IPS-15b (cell line): ENCODE results near the gene TSPAN2.

Source experiments
- H3K27me3 ChIP-seq: one replicate; pipeline ENCODE4 v1.6.1; 2013; ENCODE audit warnings: low read length; ENCODE audit not compliant: control insufficient read depth, insufficient read depth
- H3K36me3 ChIP-seq: one replicate; pipeline ENCODE4 v1.6.1; 2013; ENCODE audit warnings: low read length; ENCODE audit not compliant: control insufficient read depth, insufficient read depth
- H3K4me1 ChIP-seq: one replicate; pipeline ENCODE4 v1.6.1; 2013; ENCODE audit warnings: mild to moderate bottlenecking, low read length; ENCODE audit not compliant: control insufficient read depth, insufficient read depth
- H3K4me3 ChIP-seq: one replicate; pipeline ENCODE4 v1.5.1; 2013; ENCODE audit warnings: low read depth, low read length
- H3K9ac ChIP-seq: one replicate; pipeline ENCODE4 v1.6.1; 2013; ENCODE audit warnings: low read depth, mild to moderate bottlenecking, low read length
- H3K9me3 ChIP-seq: one replicate; pipeline ENCODE4 v1.6.1; 2013; ENCODE audit warnings: mild to moderate bottlenecking, low read length; ENCODE audit not compliant: control insufficient read depth, insufficient read depth

TSPAN2 gene

DNA sequence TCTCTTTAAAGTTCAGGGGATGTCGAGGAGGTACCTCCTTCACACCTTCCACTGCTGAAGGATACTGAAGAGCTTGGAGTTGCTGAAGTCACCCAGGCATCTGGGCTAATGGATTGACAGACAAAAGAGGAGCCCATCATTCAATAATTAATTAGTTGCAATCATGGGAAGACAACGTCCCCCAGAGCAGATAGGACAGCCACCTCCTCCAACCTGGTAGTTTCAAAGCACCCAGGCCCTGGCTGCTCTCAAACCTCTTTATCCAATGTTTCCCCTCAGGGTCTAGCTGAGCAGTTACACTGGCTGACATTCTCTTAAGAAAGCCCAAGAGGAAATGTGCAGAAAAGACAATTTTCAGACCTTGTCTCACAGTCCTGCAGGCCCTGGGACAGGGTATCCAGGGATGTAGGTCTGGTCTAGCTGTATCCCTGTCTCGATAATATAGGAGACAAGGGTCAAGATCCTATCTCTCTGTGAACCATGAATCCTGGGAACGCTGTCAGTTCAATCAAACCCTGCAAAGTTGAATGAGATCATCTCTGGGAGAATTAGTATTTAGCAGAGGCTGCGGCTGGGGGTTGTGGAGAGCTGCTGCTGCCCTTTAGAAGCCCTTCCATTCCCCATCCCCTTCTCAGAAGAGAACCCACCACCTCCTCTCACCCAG is 1.1 kb downstream of the TSPAN2 start:
- Histone ChIP-seq H3K9ac (no peak overlapping the region), H3K4me1 (peaks cover 22% of the 10 kb centered on the region), H3K9me3 (no peaks in the 10 kb centered on the region), H3K27me3 (peaks cover 4% of the 10 kb centered on the region), H3K4me3 (peak overlapping the region; percentile 77), H3K36me3 (no peaks in the 10 kb centered on the region)

GRCh38 chr1:115086176-115086830 is 3.0 kb downstream of the TSPAN2 start:
- Histone ChIP-seq H3K9ac (no peak overlapping the region), H3K27me3 (peaks cover 4% of the 10 kb centered on the region), H3K4me3 (no peak overlapping the region), H3K4me1 (peaks cover 26% of the 10 kb centered on the region), H3K36me3 (no peaks in the 10 kb centered on the region), H3K9me3 (no peaks in the 10 kb centered on the region)

DNA sequence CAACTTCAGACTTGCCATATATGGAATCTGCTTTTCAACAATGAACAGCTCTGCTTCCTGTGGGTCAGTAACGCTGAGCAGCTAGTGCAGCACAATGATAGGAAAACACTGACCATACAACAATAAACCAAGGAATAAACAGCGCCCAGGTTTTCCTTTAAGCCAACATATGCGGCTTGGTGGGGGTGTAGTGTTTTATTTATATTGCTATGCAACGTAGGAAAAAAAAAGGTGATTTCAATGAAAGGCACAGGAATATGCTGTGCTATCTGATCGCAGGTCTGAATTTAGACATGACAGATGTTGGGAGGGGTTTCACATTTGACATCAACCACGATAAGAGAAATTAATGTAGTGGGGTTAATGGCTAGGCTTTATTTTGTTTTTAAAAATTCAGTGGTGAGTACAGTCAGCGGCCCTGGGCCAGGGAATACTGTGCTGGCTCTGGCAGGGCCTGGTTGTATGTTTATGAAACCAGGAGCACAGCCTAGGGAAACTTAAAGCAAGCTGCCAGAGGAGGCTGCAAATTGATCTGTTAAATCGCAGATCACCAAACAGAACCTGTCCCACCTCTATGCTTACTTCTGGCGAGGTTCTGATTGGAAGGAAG is 4.3 kb downstream of the TSPAN2 start:
- peaks cover 21% of the 10 kb centered on the region for H3K4me1 ChIP-seq
- no peak overlapping the region for H3K9ac ChIP-seq
- H3K36me3 ChIP-seq = no peaks in the 10 kb centered on the region
- peaks cover 4% of the 10 kb centered on the region for H3K27me3 ChIP-seq
- H3K9me3 ChIP-seq = no peaks in the 10 kb centered on the region
- H3K4me3 ChIP-seq = no peak overlapping the region

- no peaks in the 10 kb centered on the region for H3K9me3 ChIP-seq
- no peaks in the 10 kb centered on the region for H3K27me3 ChIP-seq
- H3K4me1 ChIP-seq = peaks cover 17% of the 10 kb centered on the region
- H3K36me3 ChIP-seq = no peaks in the 10 kb centered on the region
- no peak overlapping the region for H3K9ac ChIP-seq
- no peak overlapping the region for H3K4me3 ChIP-seq
These were observed 6.4 kb downstream of the TSPAN2 start for GRCh38 chr1:115082949-115083348.

DNA sequence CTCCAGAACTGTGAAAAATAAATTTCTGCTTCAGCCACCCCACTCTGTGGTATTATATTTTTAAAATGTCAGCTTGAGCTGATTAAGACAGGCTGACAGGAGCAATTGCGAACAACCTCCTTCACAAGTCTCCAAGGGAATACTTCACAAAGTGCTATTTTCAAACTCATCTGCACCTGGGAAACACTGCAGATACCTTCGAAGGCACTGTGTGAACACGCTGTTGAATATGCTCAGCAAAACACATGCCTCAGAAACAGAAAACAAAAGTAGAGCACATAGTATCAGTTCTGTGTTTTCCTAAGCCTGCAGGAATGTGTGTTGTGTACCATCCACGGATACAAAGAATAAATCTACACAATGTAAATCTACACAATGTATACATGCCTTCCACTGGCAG is 10.6 kb downstream of the TSPAN2 start:
- H3K36me3 ChIP-seq = no peaks in the 10 kb centered on the region
- no peaks in the 10 kb centered on the region for H3K27me3 ChIP-seq
- no peak overlapping the region for H3K4me3 ChIP-seq
- no peaks in the 10 kb centered on the region for H3K9me3 ChIP-seq
- H3K4me1 ChIP-seq = peaks cover 7% of the 10 kb centered on the region
- no peak overlapping the region for H3K9ac ChIP-seq

DNA sequence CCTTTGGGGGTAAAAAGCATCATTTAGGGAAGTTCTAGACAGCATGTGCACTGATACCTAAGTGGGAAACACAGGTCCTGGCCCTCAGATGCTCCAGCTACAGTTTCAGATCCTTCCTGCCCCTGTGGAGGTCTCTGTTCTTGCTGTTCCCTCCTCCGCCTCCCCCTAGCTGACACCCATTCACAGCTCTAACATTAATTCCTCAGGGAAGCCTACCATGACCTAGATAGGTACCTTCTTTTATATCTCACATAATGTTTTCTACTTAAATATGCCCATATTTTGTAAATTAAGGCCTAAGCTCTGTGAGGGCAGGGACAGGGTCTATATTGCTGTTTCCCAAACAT is 11.3 kb downstream of the TSPAN2 start:
- no peaks in the 10 kb centered on the region for H3K9me3 ChIP-seq
- no peaks in the 10 kb centered on the region for H3K27me3 ChIP-seq
- H3K36me3 ChIP-seq = no peaks in the 10 kb centered on the region
- H3K4me1 ChIP-seq = peaks cover under 1% of the 10 kb centered on the region
- H3K9ac ChIP-seq = no peak overlapping the region
- no peak overlapping the region for H3K4me3 ChIP-seq

DNA sequence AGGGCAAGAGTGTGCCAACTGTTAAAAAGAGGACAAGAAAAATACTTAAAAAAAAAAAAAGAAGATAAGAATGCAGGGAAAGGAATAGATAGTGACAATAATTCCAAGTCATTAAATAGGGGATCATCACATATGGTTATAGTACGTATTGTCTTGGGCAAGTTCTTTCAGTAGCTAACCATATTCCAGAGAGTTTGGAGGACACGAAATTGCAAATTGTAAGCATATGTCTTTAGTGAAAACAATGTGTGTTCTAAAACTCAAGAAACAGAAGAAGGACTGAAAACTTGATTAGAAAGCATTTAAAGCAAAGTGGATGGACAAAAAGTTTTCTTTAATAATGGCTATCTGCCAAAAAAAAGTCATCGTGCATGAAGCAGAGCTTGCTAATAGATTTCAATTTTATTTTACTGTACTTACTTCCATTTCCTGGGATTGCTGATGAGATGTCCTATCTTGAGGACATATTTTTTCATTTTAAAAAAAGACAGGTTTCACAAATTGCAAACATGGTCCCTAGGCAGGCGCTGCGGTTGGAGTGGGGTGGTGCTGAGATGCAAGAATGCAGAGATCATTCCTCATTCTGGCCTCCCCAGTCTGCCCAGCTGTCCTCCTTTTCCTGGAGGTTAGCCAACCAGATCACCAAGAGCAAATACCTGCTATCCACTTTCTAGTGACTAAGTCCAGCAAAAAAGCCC is 11.9 kb downstream of the TSPAN2 start:
- Histone ChIP-seq H3K4me1 (no peaks in the 10 kb centered on the region), H3K9me3 (no peaks in the 10 kb centered on the region), H3K9ac (no peak overlapping the region), H3K36me3 (no peaks in the 10 kb centered on the region), H3K27me3 (no peaks in the 10 kb centered on the region), H3K4me3 (no peak overlapping the region)

DNA sequence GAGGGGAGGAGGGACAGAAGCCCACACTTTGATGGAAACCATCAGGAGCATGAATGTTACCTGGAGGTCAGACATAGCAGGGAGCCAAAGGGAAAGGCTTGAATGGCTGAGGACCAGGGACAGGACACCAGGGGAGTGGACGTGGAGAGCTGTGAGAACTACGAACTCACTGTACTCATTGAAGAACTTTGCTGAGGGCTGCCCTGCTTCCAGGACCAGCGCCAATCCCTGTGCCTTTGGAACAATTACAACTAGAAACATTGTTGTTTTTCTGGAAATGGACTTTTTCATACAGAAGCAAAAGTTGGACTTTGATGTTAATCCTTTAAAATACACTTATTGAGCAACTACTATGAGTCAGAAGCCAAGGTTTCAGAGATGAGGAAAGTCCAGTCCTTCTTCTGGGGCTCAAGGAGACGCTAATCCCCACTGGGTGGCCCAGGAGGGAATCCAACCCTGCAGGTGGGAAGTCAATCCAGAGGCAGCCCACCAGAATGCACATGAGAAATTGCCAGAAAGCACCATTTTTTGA is 12.9 kb downstream of the TSPAN2 start:
- H3K27me3 ChIP-seq = no peaks in the 10 kb centered on the region

GRCh38 chr1:115074839-115075534 is 14.3 kb downstream of the TSPAN2 start:
- Histone ChIP-seq H3K4me3 (no peak overlapping the region), H3K27me3 (no peaks in the 10 kb centered on the region), H3K9ac (no peak overlapping the region), H3K36me3 (no peaks in the 10 kb centered on the region), H3K4me1 (no peaks in the 10 kb centered on the region), H3K9me3 (no peaks in the 10 kb centered on the region)

More for the DNA sequence above, 12.9 kb downstream of the TSPAN2 start:
- Histone ChIP-seq H3K4me3 (no peak overlapping the region), H3K9me3 (no peaks in the 10 kb centered on the region), H3K36me3 (no peaks in the 10 kb centered on the region), H3K9ac (no peak overlapping the region), H3K4me1 (no peaks in the 10 kb centered on the region)

DNA sequence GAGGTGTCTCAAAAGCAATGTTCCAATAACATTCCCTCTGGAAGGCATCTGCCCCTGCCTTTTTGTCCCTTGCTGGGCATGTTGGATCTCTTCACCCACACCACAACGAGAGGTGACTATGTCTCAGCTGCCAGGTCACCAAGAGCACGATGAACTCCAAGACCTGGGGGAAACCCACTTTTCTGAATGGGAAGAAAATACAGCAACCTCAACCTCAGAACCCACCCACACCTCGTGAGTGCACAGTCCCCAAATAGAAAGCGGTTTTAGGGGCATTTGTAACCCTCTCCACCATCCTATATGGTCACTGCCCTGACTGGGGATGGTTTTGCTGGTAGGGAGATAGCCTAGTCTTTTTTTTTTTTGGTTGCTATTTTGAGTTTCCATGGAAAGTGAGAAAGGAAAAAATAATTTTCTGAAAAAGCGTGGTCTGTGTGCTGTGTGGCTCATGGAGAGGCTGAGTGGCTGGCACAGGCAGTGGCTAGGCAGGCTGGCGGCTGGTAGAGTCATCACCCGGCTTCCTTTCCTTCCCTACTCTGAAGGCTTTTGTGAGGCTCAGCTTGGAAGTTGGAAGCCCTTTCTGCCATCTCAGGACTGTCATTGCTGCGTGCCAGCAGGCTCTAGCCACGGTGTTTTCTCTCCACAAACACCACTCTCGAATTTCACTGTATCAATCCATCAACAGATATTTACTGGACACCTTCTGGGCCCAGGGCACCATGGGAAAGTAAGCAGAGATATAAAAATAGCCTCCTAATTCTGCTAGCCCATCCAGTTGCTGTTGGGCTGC is 15.8 kb downstream of the TSPAN2 start:
- no peaks in the 10 kb centered on the region for H3K27me3 ChIP-seq
- H3K36me3 ChIP-seq = peaks cover 3% of the 10 kb centered on the region
- H3K9ac ChIP-seq = no peak overlapping the region
- H3K9me3 ChIP-seq = no peaks in the 10 kb centered on the region
- no peaks in the 10 kb centered on the region for H3K4me1 ChIP-seq
- H3K4me3 ChIP-seq = no peak overlapping the region
